ENCODE results near the gene TRPM5. TPM values are rescaled to one million over a fixed set of nuclear protein-coding genes. Genes with fewer than 3 reads are reported as not detected.

The TRPM5 gene
- total RNA-seq, 4 donors from 2014 or later, result 0.29 TPM; not detected in 3

- Histone ChIP-seq H3K4me1 (peaks cover 3% of the 10 kb centered on the region), H3K27ac (no peak overlapping the region), H3K27me3 (peaks cover 69% of the 10 kb centered on the region), H3K36me3 (no peaks in the 10 kb centered on the region), H3K4me3 (no peak overlapping the region), H3K9me3 (no peaks in the 10 kb centered on the region)
- peak in 1 of 2 donors; percentile 51 for DNase-seq (ENCODE audit: low spot score in 2 of 2)
- TF ChIP-seq EP300 (IDR thresholded peaks at IDR 0.05), result no peak
- no peak for TF ChIP-seq POLR2AphosphoS5 (IDR thresholded peaks at IDR 0.05)
- no peak for TF ChIP-seq POLR2A (IDR thresholded peaks at IDR 0.05)
- TF ChIP-seq CTCF (IDR thresholded peaks at IDR 0.05), result no peak
- WGBS, result 88% methylated on average over 14 of the region's 15 CpGs
These were observed 7.0 kb upstream of the TRPM5 start for GRCh38 chr11:2451336-2451735.

GRCh38 chr11:2450321-2451041 is 6.2 kb upstream of the TRPM5 start:
- DNase-seq (ENCODE audit: low spot score in 2 of 2), result peak in 1 of 2 donors; percentile 56
- H3K4me3 ChIP-seq, result no peak overlapping the region
- no peak for TF ChIP-seq CTCF (IDR thresholded peaks at IDR 0.05)
- no peak for TF ChIP-seq POLR2AphosphoS5 (IDR thresholded peaks at IDR 0.05)
- TF ChIP-seq EP300 (IDR thresholded peaks at IDR 0.05), result no peak
- no peak for TF ChIP-seq POLR2A (IDR thresholded peaks at IDR 0.05)
- H3K36me3 ChIP-seq, result no peaks in the 10 kb centered on the region
- H3K9me3 ChIP-seq, result no peaks in the 10 kb centered on the region
- 76% methylated on average over 9 of the region's 19 CpGs for WGBS
- peaks cover 77% of the 10 kb centered on the region for H3K27me3 ChIP-seq
- H3K27ac ChIP-seq, result no peak overlapping the region
- peaks cover 9% of the 10 kb centered on the region for H3K4me1 ChIP-seq

GRCh38 chr11:2449548-2450320 is 5.4 kb upstream of the TRPM5 start:
- no peak for DNase-seq (ENCODE audit: low spot score in 2 of 2)
- Histone ChIP-seq H3K9me3 (no peaks in the 10 kb centered on the region), H3K4me1 (peaks cover 16% of the 10 kb centered on the region), H3K36me3 (no peaks in the 10 kb centered on the region), H3K27ac (no peak overlapping the region), H3K4me3 (no peak overlapping the region), H3K27me3 (peaks cover 85% of the 10 kb centered on the region)
- 75% methylated on average over 11 of the region's 26 CpGs for WGBS
- no peak for TF ChIP-seq CTCF (IDR thresholded peaks at IDR 0.05)
- no peak for TF ChIP-seq POLR2A (IDR thresholded peaks at IDR 0.05)
- TF ChIP-seq POLR2AphosphoS5 (IDR thresholded peaks at IDR 0.05), result no peak
- no peak for TF ChIP-seq EP300 (IDR thresholded peaks at IDR 0.05)

- no peak overlapping the region for H3K27ac ChIP-seq
- no peak for TF ChIP-seq POLR2AphosphoS5 (IDR thresholded peaks at IDR 0.05)
- no peak for TF ChIP-seq CTCF (IDR thresholded peaks at IDR 0.05)
- TF ChIP-seq EP300 (IDR thresholded peaks at IDR 0.05), result no peak
- TF ChIP-seq POLR2A (IDR thresholded peaks at IDR 0.05), result no peak
- DNase-seq (ENCODE audit: low spot score in 2 of 2), result peak in 1 of 2 donors; percentile 30
- peaks cover 93% of the 10 kb centered on the region for H3K27me3 ChIP-seq
- H3K4me1 ChIP-seq, result peaks cover 23% of the 10 kb centered on the region
- H3K4me3 ChIP-seq, result no peak overlapping the region
- H3K9me3 ChIP-seq, result no peaks in the 10 kb centered on the region
- no peaks in the 10 kb centered on the region for H3K36me3 ChIP-seq
- WGBS, result 70% methylated on average over 2 of the region's 21 CpGs
These were observed 4.6 kb upstream of the TRPM5 start for GRCh38 chr11:2448661-2449547.
